ENCODE data around the gene POLDIP3.
A peak's percentile ranks its signal among the peaks of the same experiment; 100 is the strongest.

POLDIP3 gene

DNA sequence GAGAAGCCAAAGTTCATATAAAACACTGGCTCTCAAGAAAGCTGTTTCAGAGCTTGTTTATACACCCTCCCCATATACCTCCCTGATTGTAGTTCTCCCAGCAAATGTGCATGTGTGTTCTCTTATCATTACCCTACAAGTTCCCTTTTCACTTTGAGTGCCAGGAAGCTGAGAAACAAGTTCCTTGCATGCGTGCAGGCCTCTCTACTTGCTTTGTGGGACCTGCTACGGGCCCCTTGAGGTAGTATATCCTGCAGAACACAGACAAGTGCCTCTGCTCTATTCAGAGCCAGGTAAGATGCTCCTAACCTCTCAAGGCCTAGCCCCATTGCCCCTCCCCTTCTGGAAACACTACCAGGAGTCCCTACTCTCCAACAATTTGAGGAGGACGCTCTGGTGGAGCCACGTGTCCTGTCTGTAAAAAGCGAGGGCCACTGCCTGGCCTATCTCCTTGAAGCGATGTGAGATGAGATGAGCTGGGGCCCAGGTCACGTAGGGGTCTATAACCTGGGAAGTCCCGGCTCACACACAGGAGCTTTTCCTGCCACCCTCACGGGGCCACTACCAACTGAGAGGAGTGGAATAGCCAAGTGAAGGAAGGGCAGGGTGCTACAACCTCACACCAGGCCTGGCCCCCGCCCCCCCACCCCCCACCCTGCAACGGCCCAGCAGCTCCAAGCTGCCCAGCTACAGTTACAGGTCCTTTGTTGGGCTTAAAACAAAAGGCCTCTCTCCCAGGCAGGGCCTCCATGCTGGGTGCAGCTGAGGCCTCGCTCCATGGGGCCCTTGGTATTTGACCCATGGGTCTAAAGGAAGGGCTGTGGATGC lies 28.3 kb upstream of the POLDIP3 start:
- DNase-seq, result no peak

DNA sequence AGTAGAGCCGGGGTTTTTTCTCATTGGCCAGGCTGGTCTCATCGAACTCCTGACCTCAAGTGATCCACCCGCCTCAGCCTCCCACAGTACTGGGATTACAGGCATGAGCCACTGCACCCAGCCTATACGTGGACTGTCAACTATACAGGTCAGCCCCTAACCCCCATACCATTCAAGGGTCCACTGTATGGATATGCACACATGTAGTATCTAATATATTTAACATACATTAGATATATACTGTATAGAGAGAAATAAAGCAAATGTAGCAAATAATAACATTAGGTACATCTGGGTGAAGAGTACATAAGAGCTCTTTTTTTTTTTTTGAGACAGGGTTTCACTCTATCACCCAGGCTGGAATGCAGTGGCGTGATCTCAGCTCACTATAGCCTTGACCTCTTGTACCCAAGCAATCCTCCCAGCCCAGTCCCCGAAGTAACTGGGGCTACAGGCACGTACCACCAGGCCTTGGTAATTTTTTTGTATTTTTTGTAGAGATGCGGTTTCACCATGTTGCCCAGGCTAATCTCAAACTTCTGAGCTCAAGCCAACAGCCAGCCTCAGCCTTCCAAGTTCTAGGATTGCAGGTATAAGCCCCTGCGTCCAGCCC lies 27.2 kb upstream of the POLDIP3 start:
- no peak for DNase-seq

DNA sequence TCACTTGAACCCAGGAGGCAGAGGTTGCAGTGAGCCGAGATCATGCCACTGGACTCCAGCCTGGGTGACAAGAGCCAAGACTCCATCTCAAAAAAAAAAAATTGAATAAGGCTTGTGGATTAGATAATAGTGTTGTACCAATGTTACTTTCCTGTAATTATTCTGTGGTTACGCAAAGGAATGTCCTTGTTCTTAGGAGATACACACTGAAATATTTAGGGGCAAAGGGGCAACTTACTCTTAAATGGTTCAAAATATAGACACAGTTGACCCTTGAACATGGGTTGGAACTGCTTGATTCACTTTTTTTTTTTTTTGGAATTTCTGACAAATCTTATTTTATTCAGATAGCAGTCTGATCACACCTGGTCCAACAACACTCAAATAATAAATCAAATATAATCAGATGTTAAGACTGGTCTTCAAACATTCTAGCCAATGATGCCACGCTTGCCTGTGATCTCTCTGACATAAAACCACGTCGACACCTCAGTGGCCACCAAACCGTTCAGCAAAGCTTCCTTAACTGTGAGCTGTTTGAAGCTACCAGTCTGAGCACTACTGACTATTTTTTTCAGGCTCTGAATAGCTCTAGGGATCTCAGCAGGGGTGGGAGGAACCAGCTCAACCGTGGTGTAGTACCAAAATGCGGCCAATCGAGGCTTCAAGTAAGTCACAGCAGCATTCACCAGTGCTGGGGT lies 25.0 kb upstream of the POLDIP3 start:
- DNase-seq, result no peak

DNA sequence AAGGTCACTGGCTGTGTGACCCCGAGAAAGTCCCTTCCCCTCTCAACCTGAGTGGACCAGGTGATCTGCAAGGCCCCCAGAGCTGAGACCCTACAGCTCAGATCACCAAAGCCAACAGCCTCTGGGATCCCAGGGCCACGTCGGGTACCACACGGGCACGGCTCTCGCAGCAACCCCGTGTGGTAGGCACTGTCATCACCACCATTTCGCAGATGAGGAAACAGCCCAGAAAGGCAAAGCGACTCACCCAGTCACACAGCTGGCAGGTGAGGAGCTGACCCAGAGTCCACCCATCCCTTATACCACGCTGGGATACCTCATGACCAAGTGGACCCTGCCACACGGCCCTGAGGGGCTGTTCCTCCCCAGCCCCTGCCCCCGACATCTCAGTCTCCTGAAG lies 22.9 kb upstream of the POLDIP3 start:
- no peak for DNase-seq

DNA sequence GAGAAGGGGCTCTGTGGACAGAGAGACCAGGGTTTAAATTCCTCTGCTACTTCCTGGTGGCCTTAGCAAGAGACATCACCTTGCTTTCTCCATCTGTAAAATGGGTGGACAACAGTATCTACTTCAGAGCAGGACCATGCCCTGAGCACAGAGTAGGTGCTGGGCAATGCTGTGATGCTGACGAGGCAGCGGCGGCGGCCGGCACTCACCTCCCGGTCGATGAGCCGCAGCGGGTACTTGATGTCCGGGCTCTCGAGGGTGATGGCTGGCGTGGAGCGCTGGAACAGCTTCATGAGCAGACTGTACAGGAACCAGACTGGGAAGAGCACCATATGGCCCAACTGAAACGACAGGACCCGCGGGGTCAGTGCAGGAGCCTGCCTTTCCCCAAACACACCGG lies 21.8 kb upstream of the POLDIP3 start:
- DNase-seq, result no peak

DNA sequence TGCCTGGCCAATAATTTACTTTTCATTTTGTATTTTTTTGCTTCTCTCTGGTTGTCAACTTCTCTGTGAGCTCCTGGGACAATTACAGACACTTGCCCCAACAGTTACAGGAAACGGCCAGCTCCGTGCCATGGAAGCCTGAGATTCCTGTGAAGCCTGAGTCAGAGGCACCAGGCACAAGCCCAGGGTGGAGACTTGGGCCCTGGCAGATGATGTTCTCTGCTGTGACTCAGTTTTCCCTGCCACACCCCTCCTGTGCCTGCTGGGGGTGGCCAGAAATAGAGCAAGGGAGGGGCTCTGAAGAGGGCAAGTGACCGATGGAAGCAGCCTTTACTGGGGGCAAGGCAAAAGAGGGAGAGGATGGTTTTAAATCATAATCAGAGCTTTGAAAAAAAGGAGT lies 20.8 kb upstream of the POLDIP3 start:
- DNase-seq, result no peak

DNA sequence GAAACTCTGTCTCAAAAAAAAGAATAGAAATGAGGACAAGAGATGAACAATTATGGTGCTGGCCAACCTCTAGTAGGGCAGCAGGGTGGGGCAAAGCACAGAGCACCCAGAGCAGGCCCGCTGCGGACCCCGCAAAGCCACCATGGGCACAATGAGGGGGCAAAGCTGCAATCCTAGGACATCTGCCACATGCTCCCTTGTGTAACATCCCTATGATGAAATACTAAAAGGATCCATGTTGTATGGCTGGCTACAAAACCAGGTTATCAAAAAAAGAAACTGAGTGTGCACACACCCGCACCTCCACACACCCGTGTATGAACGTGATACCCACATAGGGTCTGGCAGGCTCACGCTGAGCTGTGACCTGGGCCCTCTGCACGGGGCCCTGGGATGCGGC lies 18.3 kb upstream of the POLDIP3 start:
- no peak for DNase-seq

DNA sequence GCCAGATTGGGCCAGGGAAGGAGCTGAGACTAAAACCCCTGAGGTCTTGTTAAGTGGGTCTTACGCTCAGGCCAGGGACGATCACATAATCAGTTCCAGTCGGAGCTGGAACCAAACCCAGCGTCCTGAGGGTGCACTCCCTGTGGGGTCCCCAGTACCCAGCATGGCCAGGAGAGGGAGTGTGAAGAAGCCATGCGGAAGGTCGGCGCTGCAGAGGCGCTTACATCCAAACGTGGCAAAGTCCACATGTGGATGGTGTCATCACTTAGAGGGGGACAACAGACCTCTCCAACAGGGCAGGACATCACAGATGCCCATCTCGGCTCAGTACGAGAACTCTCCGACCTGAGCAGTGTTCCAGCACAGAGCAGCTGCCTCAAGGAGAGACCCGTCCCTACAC lies 17.4 kb upstream of the POLDIP3 start:
- DNase-seq, result no peak

DNA sequence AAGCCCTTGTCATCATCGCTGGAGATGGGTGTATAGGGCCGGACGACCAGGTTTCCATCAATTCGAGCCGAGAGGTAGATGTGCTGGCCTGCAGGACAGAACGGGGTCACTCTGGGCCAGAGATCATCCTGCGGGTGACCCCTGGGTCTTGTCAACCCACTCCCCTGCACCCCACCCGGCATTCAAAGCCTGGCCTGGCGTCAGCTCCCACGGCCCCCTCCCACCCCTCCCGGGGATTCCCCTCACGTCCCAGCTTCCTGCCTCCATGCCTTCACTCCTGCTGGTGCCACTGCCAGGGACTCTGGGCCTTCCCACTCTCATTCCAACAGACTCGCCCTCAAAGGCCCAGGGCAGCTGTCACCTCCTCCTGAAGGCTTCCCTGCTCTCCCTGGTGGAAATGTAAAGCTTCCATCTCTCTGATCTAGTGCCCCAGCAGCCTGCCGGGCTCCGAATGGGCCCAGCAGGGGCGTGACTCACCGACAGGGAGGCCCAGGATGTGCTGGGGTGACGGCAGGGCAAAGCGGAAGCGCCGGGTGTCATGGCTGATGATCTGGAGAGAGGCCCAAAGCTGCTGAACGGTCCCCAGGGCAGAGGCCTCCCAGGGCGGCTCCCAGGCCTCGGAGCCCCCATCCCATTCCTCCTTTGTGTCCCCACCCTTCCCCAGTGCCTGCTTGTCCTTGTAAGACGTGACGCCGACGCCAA lies 16.4 kb upstream of the POLDIP3 start:
- DNase-seq, result no peak

DNA sequence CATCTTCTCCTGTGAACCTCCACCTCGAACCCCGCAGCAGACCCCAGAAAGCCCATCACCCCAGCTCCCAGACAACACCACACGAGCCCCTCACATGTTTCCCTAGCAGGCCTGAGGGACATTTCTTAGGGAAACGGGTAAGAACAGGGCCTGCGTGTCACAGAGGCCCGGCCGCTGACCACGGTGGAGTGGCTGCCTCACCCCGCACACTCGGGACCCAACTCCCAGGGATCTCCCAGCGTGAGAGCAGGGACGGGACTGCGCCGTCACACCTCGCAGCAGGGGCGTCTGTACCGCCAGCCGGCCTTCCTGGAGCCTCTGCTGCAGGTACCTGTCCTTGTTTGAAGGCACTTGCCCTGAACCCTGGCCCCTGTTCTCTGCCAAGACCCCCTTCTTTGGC lies 15.5 kb upstream of the POLDIP3 start:
- no peak for DNase-seq

DNA sequence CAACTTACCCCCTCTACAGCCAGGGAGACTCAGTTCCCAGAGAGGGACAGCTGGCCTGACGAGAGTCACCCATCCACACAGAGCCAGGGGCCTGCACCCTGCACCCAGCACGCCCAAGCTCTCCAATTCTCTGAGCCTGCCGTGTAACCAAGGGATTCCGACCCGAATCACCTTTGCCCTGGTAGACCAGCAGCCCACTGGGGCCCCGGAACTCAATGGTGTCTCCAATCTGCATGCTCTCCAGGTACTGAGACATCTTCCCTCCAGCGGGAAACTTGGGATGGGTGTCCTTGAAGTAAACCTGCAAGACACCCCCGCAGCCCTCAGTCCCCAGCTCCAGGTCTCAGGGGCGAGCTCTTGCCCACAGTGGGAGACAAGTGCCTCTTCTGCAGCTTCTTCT lies 13.3 kb upstream of the POLDIP3 start:
- DNase-seq, result no peak

DNA sequence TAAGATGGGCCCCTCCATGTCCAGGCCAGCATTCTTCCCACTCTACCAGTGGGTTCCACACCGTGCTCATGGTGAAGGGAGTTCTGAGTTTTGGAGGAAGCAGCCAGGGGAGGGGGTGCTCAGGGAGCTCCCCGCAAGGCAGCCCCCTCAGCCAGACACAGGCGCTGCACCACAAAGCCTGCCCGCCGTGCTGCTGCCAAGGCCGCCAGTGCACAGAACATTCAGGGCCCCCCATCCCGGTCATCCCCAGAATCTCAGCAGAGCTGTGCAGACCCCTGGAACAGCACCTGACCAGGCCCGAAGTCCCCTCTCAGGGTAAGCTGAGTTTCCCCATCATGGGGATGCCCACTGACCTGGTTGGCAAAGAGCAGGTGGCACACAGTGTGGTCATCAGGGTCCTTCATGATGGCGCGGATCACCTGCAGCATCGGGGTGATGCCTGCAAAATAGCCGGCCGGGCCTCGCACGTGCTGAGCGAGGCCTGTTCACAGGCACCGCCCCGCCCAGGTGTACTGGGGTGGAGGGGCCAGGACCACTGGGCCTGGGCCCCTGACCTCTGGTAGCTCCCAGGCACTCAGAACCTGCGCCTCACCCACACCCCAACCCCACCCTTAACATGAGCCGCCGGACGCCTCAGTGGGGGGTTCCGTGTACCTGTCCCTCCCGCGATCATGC lies 12.4 kb upstream of the POLDIP3 start:
- no peak for DNase-seq

DNA sequence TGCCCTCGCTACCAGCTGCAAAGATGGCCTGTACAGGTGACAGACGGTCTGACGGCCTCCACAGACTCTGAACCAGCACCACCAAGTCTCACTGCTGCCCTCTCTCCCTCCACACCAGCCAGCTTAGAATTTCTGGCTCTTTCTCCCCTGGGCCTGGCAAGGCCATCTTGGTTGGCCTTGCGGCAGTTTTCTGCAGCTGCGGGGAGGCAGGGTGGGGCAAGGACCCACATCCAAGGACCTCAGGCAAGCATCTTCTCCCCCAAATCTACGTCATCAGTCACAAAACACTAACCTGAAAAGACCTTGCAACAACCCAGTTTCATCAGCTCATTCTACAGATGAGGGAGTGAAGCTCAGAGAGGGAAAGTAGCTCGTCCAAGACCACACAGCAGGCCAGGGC lies 11.7 kb upstream of the POLDIP3 start:
- DNase-seq, result no peak

DNA sequence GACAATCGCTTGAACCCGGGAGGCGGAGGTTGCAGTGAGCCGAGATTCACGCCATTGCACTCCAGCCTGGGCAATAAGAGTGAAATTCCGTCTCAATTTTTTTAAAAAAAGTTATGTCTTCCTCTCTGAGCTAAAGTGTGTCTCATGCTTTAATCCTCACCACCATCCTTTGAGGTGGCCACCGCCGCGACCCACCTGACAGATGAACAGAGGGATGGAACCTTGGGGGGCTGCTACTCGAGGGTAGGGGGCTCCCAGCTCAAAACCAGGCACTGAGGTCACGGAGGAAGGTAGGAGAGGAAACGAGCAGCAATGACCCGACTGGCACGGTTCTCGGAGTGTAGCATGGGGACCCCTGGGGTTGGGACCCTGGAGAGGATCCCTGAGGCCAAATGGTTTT lies 10.7 kb upstream of the POLDIP3 start:
- DNase-seq, result no peak

DNA sequence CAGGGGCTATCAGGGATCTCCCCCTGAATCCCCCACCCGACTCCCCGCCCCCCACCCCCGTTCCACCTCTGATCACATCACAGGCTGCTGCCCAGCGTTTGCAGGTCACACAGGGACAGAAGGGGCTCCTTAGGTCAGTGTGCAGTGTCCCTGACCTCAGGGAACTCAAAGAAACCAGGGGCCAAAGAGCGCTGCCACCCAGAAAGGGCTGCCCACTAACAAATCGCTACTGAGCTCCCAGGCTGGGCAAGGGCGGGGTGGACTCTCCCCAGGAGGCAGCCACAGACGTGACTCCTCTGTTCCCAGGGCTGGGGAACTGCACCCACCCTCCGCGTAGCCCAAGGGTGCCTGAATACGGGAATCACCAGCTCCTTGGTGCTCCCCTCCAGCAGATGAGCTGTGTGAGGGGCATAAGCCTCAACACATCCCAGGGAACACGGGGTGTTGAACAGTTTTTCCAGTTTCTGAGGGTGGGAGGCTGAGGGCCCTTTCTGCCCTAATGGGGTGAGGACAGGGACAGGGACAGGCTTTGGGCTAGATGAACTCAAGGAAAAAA lies 9.9 kb upstream of the POLDIP3 start:
- DNase-seq, result no peak

DNA sequence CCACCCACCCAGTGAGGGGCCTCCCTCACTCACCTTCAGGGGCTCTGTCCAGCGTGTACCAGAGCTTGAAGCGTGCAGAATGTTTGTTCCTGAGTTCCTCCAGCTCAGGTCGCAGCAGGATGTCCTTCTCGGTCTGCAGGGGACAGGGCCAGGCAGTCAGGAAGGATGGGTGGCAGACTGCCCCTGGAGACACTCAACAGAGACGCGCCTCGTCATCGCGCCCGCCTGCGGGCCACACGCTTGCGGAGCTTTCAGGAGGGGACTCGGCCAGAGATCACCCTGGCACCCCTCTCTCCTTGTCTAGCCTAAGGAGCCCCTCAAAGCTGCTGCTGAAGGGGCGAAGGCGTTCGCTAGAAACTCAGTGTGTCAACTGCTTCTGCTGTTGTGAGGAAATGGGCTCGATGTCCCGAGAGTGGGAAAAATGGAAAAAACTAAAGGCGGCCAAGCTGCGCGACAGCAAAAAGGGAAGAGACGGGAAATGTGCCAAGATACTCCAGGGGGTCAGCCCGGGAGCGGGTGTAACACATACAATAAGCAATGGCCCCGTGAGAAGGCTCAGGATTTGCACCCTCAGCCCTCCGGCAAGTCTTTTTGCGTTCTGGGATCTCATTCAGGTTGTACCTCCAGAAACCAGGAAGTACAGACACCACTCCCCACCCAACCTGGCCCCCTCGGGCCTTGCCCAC lies 9.2 kb upstream of the POLDIP3 start:
- no peak for DNase-seq

DNA sequence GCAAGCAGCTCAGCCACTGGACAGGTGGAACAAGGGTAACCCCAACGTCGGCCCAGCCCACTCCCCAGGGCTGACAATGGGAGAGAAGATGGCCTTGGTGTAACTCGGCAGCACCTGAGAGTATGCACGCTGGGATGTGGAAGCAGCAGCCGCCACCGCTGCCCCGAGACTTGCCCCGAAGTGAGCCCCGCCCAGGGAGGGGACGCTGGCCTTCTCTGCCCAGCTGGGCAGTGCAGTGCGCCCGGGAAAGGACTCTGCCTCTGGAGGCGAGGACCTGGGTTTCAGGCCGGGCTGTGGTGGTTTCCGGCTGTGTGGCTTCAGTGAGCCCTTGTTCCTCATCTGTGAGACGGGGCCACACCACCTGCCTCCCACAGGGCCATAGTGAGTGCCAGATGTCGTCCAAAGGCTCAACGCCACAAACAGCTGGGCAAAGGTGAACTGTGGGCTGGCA lies 8.6 kb upstream of the POLDIP3 start:
- DNase-seq, result no peak

DNA sequence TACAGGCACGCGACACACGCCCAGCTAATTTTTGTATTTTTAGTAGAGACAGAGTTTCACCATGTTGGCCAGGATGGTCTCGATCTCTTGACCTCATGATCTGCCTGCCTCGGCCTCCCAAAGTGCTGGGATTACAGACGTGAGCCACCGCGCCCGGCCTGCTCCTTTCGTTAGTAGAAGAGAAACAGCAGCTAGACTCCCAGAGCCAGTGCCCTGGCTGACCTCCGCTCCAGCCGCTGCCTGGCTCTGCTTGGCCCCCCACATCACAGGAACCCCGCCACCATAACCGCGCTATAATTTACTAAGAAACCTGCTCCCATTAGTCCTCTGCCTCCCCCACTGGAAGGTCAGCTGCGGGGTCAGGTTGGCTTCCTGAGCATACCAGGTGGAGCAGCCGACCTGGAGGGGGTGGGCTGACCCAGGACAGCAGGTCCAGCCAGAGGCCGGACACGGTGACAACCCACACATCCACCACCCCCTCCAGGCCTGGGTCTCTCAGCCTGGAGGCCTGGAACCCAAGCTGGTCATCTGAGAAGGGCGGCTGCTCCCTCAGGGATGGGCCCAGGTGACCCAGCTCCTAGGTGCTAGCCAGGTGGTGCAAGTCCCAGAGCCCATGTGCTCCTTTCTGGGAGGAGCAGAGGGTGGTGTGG lies 7.5 kb upstream of the POLDIP3 start:
- no peak for DNase-seq

DNA sequence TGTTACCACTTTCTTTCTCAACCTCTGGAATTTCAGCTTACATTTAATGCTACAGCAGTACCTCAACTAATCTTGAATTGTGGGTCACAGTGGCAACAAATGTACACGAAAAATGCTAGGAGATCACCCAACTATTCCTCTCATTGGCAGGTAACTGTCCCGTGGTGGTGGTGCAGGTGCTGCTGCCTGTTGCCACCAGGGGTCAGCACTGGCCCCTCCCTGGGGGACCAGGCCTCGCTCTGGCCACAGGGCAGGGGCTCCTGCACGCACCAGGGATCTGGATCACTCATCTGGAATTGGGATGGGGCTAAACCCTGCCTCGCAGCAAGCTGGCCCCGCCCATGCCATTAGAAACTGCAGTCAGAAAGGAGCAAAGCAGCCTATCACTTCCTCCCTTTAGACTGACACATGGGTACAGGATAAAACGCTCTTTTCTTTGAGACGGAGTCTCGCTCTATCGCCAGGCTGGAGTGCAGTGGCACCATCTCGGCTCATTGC lies 6.9 kb upstream of the POLDIP3 start:
- DNase-seq, result peak; percentile 45

DNA sequence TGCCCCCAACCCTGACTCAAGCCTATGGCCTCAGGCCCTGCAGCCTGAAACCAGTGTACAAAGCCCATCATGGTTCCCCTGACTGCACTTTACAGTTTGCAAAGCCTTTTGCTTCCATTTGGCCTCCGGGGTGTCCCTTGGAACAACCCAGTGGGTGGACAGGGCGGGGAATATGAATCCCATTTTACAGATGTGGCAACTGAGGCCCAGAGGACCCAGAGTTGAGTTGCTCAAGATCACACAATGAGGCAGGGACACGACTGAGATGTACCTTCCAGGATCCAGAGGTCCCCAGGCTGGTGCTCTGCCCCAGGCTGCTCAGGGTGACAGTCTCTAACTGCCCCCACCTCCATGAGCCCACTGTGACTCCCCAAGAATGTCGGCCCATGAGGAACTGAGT lies 5.4 kb upstream of the POLDIP3 start:
- no peak for DNase-seq

All from stimulated activated CD4-positive, alpha-beta T cell treated with anti-CD3 and anti-CD28 coated beads, Interleukin-1b, Interleukin-23, amount 100 ng/mL, for 48 hours (primary cell).